Heart left ventricle (tissue), 16 donors: ENCODE results near the gene GTF2F1. TPM values are rescaled to one million over a fixed set of nuclear protein-coding genes. Genes with fewer than 3 reads are reported as not detected.

ENCODE experiments used
- ATAC-seq, 4 donors: fragments of 200-7000 bp; cut with Tn5 transposase; one replicate each; pipeline ENCODE4 v1.9.1; 2020 to 2022; ENCODE audit warnings: moderate library complexity in 4 of 4, mild to moderate bottlenecking in 3 of 4, moderate number of reproducible peaks in 1 of 4
- DNase-seq, 5 donors: peaks; one replicate each; pipeline ENCODE4 v3.0.0-alpha.2; 2020
- H3K27ac ChIP-seq, 12 donors: fragments of 200-600 bp; sonication (generic) in 4 of 12; one replicate each; pipeline versions ENCODE4 v1.5.0 to v1.8.0; 2016 to 2022; ENCODE audit warnings: mild to moderate bottlenecking in 2 of 12
- H3K27me3 ChIP-seq, 9 donors: fragments of 200-600 bp; sonication (generic) in 2 of 9; one replicate each; pipeline versions ENCODE4 v1.5.1 to v1.8.0; 2016 to 2022; ENCODE audit warnings: mild to moderate bottlenecking in 3 of 9
- H3K36me3 ChIP-seq, 9 donors: fragments of 200-600 bp; sonication (generic) in 2 of 9; one replicate each; pipeline versions ENCODE4 v1.5.0 to v1.8.0; 2018 to 2022; ENCODE audit warnings: mild to moderate bottlenecking in 2 of 9
- H3K4me1 ChIP-seq, 12 donors: fragments of 200-600 bp; sonication (generic) in 4 of 12; one replicate each; pipeline versions ENCODE4 v1.5.0 to v1.8.0; 2016 to 2022; ENCODE audit warnings: mild to moderate bottlenecking in 3 of 12
- H3K4me3 ChIP-seq, 12 donors: fragments of 200-600 bp; sonication (generic) in 4 of 12; one replicate each; pipeline versions ENCODE4 v1.5.0 to v1.8.0; 2017 to 2022; ENCODE audit warnings: mild to moderate bottlenecking in 9 of 12, moderate library complexity in 4 of 12
- H3K9me3 ChIP-seq, 12 donors: fragments of 200-600 bp; sonication (generic) in 4 of 12; one replicate each; pipeline versions ENCODE4 v1.5.0 to v1.8.0; 2016 to 2022; ENCODE audit warnings: mild to moderate bottlenecking in 1 of 12
- CTCF ChIP-seq, 12 donors: fragments of 200-600 bp; sonication (generic) in 4 of 12; IDR thresholded peaks; one replicate each; pipeline versions ENCODE4 v1.5.0 to v1.8.0; 2018 to 2022; ENCODE audit warnings: antibody characterized with exemption in 12 of 12, mild to moderate bottlenecking in 5 of 12
- POLR2A ChIP-seq, 2 donors: fragments of 450-650 bp; IDR thresholded peaks; one replicate each; pipeline ENCODE4 v1.6.1; 2017; ENCODE audit warnings: antibody characterized with exemption in 2 of 2, mild to moderate bottlenecking in 2 of 2, moderate library complexity in 2 of 2
- WGBS, 4 donors: extraction: QIAGEN DNeasy Blood & Tissue Kit in 2 of 4; methylation state at CpG; one replicate each; pipeline versions ENCODE4 v1.1.5 to v1.1.7; 2013 to 2018; 5-methylcytosine and 5-hydroxymethylcytosine counted together
- intact Hi-C, 10 donors: fragments of 100-400 bp; cut with DNase I; formaldehyde crosslinking; loops; one replicate each; pipeline versions ENCODE4 v1.11.1 to v1.14.2; 2022
- polyA plus RNA-seq, 2 donors: library from polyadenylated mRNA; stranded (reverse); fragments of 200-250 nt; gene quantifications; one replicate each; pipeline ENCODE4 v1.2.3, GENCODE V29; 2013
- total RNA-seq, 9 donors: library from RNA; depleted of rRNA in 2 of 9; stranded (reverse); fragments of >200 nt in 2 of 9; fragmentation: NEBNext Ultra II Directional in 3 of 9; extraction: Animal tissue kit (Norgen Biotek cat#: 25700) in 3 of 9; gene quantifications; one replicate each; pipeline versions ENCODE4 v1.1.0 to v1.2.4, GENCODE V29; 2016 to 2023
- donor health status: ischemic (EF 13 %, LVEDD 7.1; RV severe dilation, severe dysfunction).
- donor health status: healthy with polysubstance abuse.
- donor health status: DM: no; HTN: yes; CAD: no.
- donor health status: DM: no; HTN: no; CAD: no.
- donor health status: ischemic (EF 25% LVEDD 6.9; RV normal size, moderate dysfunction).
- donor health status: ischemic (EF 25% LVEDD 5.7; RV mildly dilated, moderate dysfunction).
- donor health status: healthy.
- donor health status: DM: yes; HTN: yes; CAD: no.
- donor health status: ischemic (EF 35%, LVEDD 5.7; RV mildly dilated, moderate dysfunction).
- donor health status: nonischemic (EF 11% LVEDD 7.7; RV severe dilation, severe dysfunction).
- donor health status: DM: yes; HTN: yes; CAD: no.
- donor health status: PGD.
- donor health status: ischemic (EF 29% LVEDD 5.4; RV normal size, mild dysfunction).
- donor health status: nonischemic (EF 23%, LVEDD 6.1; RV moderate dilation, normal function).

Gene GTF2F1
- total and polyA plus RNA-seq, 11 donors = 20.8 to 58.2 (median 29.8) TPM

GRCh38 chr19:6375411-6376010 is 17.5 kb downstream of the GTF2F1 start, which contains the start of gene PSPN:
Gene PSPN, minus strand, starts transcription at chr19:6375933. Its CDS starts 84 bp downstream, at chr19:6375849.
- Histone ChIP-seq H3K27me3 (no peaks in the 10 kb centered on the region), H3K4me1 (peaks cover 0 to 20% (median 7%) of the 10 kb centered on the region in 12 donors), H3K9me3 (peaks cover 0 to 7% (median 0%) of the 10 kb centered on the region in 12 donors), H3K36me3 (peaks cover 0 to 37% (median 28%) of the 10 kb centered on the region in 9 donors), H3K4me3 (no peak within 1 kb of the TSS), H3K27ac (no peak within 1 kb of the TSS)
- no peak for ATAC-seq
- intact Hi-C loops = loop anchor here in 2 of 10 donors (10.0 kb wide), 2 partner anchors 369 to 471 kb away; partner anchors contain the start of genes NDUFA11 (in 1 of the 2) and VMAC (in 1 of the 2)
- 71 to 91% (median 86%) methylated on average over 12 to 25 of the region's 25 CpGs for WGBS, 4 donors
- no peak for TF ChIP-seq POLR2A (IDR thresholded peaks at IDR 0.05)
- DNase-seq = no peak

- TF ChIP-seq CTCF (IDR thresholded peaks at IDR 0.05) (no peak), POLR2A (IDR thresholded peaks at IDR 0.05) (no peak)
- H3K4me1 ChIP-seq = peaks cover 0 to 20% (median 7%) of the 10 kb centered on the region in 12 donors
- H3K27me3 ChIP-seq = no peaks in the 10 kb centered on the region
- H3K27ac ChIP-seq = peak overlapping the region in 1 of 12 donors; percentile 99
- peaks cover 0 to 3% (median 0%) of the 10 kb centered on the region in 12 donors for H3K9me3 ChIP-seq
- intact Hi-C loops = loop anchor here in 3 of 10 donors (5.0 to 10.0 kb wide), 6 partner anchors 47 to 470 kb away; partner anchors contain the start of genes GPR108 (in 1 of the 3), KHSRP (in 1 of the 3), MLLT1 (in 1 of the 3) and NDUFA11 (in 1 of the 3)
- H3K36me3 ChIP-seq = peaks cover 0 to 31% (median 22%) of the 10 kb centered on the region in 9 donors
- 79 to 89% (median 86%) methylated on average over 10 to 29 of the region's 29 CpGs for WGBS, 4 donors
- no peak for ATAC-seq
- H3K4me3 ChIP-seq = no peak overlapping the region
- DNase-seq = no peak
Observed at GRCh38 chr19:6374711-6375410, 18.1 kb downstream of the GTF2F1 start.

- intact Hi-C loops = loop anchor here in 3 of 10 donors (5.0 to 10.0 kb wide), 6 partner anchors 48 to 469 kb away; partner anchors contain the start of genes GPR108 (in 1 of the 3), KHSRP (in 1 of the 3), MLLT1 (in 1 of the 3) and NDUFA11 (in 1 of the 3)
Observed at GRCh38 chr19:6374161-6374709, 18.7 kb downstream of the GTF2F1 start.

More at GRCh38 chr19:6374161-6374709, 18.7 kb downstream of the GTF2F1 start:
- Histone ChIP-seq H3K4me1 (peaks cover 0 to 20% (median 7%) of the 10 kb centered on the region in 12 donors), H3K27me3 (no peaks in the 10 kb centered on the region), H3K4me3 (peak overlapping the region in 3 of 12 donors; percentile 73 to 99 (median 98)), H3K36me3 (peaks cover 0 to 26% (median 18%) of the 10 kb centered on the region in 9 donors), H3K9me3 (no peaks in the 10 kb centered on the region), H3K27ac (peak overlapping the region in 5 of 12 donors; percentile 44 to 100 (median 99))
- DNase-seq = peak in 1 of 5 donors; percentile 36
- TF ChIP-seq CTCF (IDR thresholded peaks at IDR 0.05) (no peak), POLR2A (IDR thresholded peaks at IDR 0.05) (no peak)
- 72 to 81% (median 77%) methylated on average over 22 to 29 of the region's 29 CpGs for WGBS, 4 donors
- ATAC-seq = no peak
